Right renal cortex interstitium (tissue), 3 donors: ENCODE measurements around the gene ZFHX2. TPM values are rescaled to one million over a fixed set of nuclear protein-coding genes. Genes with fewer than 3 reads are reported as not detected.
"Not testable (repeated sequence)": the region's sequence is repeated elsewhere in the genome, so short reads cannot be mapped to it uniquely, and the experiment has no call there.

Experiments used
- DNase-seq, 3 donors: peaks; one replicate each; pipeline ENCODE4 v3.0.0-alpha.2; 2013; ENCODE audit warnings: low read depth in 3 of 3, low spot score in 2 of 3
- polyA plus RNA-seq, 3 donors: library from polyadenylated mRNA; unstranded; fragments of 120-200 nt; gene quantifications; one replicate each; pipeline ENCODE4 v1.2.1, GENCODE V29; 2013; ENCODE audit not compliant: insufficient read length in 3 of 3

The ZFHX2 gene
- 1 to 10 TPM; 6.7 to 7.3 (median 7.2) TPM for polyA plus RNA-seq

DNA sequence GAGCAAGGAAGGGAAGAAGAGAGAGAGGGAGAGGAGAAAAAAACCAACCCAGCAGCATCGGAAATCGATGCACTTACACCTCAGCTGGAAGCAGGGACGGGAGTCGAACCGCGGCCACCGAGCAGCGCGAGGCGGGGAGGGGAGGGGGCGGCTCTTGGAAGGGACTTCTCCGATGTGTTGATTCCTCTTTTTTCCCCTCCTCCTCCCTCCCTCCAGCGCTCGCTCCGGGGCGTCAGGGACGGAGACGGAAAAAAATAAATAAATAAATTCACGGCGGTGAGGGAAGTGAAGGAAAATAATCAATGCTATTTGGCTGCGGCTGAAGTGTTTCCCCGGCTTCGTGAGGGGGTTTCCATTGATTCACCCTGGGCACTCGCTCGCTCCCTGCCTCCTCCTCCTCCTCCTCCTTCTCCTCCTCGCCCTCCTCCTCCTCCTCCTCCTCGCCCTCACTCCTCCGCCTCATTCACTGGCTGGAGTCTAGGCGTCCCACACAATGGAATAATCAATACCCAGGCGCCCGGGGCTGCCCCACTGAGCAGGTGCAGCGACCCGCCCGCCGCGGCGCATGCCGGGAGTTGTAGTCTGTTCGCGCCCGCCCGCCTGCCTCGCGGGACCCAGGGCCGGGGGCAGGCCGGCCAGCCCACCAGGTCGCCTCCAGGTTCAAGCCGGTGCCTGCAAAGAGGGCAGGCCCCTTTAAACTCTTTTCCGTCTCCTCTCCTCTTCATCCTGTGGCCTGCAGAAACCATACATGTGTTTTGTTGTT lies at the start of gene ZFHX2:
ZFHX2 (minus strand) TSS at position 500 of the 763 bp plus-strand sequence. CDS start 16,440 bp downstream, outside the sequence.
- DNase-seq: no peak

DNA sequence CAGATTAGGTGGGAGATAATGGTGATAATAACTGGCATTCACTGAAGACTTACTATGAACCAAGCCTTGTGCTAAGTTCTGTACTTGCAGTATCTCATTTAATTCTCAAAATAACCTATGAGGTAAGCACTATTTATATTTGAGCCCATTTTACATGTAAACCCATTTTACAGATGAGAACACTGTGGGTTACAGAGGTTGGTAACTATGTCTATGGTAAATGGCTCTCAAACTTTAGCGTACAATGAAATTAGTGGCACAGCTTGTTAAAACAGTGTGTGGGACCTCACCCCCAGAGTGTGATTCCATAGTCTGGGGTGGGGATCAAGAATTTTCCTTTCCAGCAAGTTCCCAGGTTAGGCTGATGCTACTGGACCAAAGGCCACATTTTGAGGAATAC lies 49.2 kb upstream of the ZFHX2 start:
- no peak for DNase-seq

DNA sequence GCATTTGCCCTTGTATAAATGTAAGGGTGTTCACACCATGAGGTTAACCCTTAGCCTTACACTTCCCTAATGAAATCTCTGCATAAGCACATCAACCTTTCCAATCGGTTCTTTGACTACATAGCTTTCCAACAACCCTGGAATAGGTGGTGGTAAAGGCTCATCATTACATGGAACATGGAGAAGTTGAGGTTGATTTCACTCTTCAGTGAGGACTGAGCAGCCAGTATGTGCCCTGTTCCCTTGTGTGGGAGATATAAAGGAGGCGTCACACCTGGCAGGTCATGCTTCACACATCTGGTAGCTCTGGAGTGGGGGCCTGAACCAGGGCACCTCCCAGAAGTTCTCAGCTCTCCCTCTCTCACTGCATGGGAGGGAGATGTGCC lies 48.8 kb upstream of the ZFHX2 start:
- DNase-seq: no peak

DNA sequence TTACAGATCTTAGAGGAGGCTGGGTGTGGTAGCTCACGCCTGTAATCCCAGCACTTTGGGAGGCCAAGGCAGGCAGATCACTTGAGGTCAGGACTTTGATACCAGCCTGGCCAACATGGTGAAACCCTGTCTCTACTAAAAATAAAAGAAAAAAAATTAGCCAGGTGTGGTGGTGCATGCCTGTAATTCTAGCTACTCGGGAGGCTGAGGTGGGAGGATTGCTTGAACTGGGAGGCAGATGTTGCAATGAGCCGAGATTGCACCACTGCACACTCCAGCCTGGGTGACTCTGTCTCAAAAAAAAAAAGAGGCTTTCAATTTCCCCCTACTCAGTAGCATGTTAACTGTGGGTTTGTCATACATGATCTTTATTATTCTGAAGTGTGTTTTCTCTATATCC lies 42.6 kb upstream of the ZFHX2 start:
- DNase-seq: not testable (repeated sequence)

DNA sequence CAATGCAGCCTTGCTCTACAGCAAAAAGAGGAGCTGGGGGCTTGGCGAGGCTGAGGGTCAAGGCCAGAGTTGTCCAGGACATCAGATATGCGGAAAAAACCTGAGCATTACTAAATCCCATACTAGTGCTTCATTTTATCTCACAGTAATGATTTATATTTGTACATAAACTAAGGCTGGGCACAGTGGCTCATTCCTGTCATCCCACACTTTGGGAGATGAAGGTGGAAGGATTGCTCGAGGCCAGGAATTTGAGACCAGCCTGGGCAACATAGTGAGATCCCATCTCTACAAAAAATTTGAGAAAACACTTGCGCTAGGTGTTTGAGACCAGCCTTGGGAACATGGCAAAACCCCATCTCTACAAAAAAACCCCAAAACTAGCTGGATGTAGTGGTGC lies 38.6 kb upstream of the ZFHX2 start:
- no peak for DNase-seq

DNA sequence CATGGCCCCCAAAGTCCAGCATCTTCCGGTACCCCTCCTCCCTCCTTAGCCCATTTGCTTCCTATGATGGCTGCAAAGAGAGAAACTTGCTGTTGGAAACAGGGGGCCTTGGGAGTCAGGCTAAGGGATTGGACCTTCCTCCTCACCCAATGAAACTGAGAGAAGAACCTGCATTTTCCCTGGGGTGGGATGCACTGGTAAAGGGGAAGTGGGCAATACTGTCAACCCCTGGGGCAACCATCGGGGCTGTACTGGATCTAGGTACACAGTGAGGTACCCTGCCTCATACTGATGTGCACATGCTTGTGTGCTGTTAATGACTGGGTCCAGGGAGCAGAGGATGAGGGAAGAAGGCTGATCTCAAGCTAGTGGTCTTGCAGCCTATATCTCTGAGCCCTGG lies 38.0 kb upstream of the ZFHX2 start:
- no peak for DNase-seq

DNA sequence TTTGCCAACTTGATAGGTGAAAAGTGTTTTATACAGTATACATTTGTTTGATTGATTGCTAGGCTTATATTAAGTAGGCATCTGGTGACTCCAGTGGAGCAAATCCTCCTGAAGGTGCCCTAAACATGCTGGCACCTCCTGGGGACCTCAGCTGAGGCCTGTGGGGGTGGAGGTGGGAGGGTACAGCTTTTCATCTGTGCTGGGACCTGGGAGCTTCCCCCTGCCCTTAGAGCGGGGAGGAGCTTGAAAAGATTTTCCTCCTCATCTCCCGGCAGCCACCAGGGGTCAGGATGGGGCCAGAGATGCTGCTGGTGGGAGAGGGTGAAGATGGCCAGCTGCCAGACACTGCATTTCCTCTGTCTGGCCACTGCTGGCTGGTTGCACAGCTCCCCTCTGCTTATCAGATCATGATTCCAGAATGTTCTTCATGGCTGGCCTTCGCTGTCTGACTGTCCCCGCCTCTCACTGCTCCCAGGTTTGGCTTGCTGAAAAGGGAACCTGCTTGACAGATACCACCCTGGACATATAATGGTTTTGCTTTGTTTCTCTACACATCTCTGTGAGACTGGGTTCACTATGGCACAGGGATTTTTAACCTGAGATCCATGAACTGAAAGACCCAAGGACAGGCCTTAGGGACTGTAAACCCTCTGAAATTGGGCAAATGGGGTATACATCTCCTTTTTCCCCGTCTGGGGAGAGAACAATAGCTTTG lies 37.5 kb upstream of the ZFHX2 start:
- peak in 2 of 3 donors; percentile 74 to 78 for DNase-seq

DNA sequence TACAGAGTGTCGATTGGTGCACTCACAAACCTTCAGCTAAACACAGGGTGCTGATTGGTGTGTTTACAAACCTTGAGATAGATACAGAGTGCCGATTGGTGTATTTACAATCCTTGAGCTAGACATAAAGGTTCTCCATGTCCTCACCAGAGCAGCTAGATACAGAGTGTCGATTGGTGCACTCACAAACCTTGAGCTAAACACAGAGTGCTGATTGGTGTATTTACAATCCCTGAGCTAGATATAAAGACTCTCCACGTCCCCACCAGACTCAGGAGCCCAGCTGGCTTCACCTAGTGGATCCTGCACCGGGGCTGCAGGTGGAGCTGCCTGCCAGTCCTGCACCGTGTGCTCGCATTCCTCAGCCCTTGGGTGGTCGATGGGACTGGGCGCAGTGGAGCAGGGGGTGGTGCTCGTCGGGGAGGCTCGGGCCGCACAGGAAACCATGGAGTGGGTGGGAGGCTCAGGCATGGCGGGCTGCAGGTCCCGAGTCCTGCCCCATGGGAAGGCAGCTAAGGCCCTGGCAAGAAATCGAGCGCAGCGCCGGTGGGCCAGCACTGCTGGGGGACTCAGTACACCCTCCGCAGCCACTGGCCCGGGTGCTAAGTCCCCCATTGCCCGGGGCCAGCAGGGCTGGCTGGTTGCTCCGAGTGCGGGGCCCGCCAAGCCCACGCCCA lies 33.1 kb upstream of the ZFHX2 start:
- DNase-seq: not testable (repeated sequence)

DNA sequence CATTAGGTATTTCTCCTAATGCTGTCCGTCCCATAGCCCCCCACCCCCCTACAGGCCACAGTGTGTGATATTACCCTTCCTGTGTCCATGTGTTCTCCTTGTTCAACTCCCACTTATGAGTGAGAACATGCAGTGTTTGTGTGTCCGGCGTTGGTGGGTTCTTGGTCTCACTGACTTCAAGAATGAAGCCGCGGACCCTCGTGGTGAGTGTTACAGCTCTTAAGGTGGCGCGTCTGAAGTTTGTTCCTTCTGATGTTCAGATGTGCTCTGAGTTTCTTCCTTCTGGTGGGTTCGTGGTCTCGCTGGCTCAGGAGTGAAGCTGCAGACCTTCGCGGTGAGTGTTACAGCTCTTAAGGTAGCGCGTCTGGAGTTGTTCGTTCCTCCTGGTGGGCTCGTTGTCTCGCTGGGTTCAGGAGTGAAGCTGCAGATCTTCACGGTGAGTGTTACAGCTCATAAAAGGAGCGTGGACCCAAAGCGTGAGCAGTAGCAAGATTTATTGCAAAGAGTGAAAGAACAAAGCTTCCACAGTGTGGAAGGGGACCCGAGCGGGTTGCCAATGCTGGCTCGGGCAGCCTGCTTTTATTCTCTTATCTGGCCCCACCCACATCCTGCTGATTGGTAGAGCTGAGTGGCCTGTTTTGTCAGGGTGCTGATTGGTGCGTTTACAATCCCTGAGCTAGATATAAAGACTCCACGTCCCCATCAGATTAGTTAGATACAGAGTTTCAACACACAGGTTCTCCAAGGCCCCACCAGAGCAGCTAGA lies 32.4 kb upstream of the ZFHX2 start:
- DNase-seq: not testable (repeated sequence)

DNA sequence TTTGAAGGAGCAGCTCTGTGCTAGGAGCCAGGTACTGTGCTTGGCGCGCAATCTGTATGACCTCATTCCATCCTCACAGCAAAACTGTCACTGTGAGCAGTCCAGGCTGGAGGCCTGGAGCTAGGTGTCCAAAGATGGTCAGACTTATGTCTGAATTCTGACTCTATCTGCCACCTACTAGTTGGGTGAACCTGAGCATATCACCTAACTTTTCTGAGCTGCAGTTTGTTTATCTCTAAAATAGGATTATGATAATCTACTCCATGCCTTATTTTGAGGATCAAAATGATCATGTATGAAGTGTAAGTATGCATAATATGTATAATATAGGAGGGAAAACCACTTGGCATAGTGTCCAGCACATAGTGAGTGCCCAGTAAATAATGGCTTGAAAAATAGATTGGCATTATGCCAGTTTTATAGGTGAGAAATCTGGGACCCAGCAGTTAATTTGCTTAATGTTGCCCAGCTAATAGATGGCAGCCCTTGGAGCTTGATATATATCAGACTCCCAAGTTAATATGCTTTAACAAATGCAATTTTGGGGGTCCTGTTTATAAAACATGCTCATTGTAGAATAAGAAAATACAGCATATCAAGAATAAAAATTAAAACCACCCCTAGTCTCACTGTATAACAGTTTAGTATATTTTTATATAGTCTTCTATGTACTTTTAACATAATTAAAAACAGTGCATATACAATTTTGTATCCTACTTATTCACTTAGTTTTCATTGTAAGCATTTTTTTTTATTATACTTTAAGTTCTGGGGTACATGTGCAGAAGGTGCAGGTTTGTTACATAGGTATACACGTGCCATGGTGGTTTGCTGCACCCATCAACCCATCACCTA lies 31.6 kb upstream of the ZFHX2 start:
- no peak for DNase-seq

DNA sequence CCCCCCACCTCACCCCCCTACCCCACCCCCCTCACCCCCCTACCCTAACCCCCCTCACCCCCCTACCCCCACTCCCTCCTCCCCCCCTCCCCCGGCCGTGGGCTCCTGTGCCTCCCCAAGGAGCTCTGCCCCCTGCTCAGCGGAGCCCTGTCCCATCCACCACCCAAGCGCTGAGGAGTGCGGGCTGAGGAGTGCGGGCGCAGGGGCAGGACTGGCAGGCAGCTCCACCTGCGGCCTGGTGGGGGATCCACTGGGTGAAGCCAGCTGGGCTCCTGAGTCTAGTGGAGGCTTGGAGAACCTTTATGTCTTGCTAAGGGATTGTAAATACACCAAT lies 29.4 kb upstream of the ZFHX2 start:
- no peak for DNase-seq

DNA sequence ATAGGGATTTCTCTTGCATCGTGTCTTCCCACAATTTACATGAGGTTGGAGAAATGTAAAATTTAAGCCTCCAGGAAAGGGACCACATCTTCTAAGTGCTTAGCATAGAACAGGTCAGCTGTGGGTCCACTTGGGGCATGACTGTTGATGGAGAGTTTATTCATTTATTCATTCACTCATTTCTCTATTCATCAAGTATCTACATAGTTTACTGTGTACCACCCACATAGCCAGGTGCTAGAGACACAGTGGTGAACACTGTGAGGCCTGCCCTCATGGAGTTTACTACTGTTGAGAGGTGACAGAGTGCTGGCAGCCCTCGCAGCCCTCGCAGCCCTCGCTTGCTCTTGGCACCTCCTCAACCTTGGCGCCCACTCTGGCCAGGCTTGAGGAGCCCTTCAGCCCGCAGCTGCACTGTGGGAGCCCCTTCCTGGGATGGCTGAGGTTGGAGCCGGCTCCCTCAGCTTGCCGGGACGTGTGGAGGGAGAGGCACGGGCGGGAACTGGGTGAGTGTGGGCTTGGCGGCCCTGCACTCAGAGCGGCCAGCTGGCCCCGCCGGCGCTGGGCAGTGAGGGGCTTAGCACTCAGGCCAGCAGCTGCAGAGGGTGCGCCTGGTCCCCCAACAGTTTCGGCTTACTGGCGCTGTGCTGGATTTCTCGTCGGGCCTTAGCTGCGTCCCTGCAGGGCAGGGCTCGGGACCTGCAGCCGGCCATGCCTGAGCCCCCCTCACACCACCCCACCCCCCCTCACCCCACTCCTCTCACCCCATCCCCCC lies 28.8 kb upstream of the ZFHX2 start:
- no peak for DNase-seq

DNA sequence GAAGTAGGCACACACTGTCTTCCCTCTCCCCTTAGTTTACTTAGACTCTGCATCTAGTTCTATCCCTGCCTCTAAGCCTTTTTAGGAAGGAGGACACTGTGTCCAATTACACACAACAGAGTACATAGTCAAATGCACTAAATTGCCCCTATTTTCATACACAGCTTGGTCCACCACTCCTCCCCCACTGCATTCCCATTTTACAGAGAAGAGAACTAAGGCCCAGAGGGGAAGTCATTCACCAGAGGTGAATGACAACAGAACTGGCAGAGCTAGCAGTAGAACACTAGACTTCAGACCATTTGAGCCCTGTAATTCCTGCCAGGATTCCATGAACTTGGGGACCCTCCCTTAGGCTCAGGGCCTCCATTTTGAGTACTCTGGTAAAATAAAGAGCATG lies 28.2 kb upstream of the ZFHX2 start:
- no peak for DNase-seq

DNA sequence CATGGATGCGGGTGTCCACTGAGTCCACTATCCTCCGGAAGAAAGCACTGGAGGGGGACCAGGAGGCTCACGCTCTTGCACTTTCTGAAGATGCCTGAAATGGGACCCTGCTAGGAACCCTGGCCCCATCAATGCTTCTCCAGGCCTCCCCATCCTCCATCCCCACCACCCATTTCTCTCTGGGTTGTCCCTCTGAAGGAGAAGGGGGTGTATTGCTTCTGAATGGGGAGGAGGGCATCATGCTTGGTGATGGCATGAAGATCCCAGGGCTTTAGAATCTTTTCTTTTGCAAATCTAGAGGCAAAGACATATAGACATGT lies 27.7 kb upstream of the ZFHX2 start:
- DNase-seq: no peak

DNA sequence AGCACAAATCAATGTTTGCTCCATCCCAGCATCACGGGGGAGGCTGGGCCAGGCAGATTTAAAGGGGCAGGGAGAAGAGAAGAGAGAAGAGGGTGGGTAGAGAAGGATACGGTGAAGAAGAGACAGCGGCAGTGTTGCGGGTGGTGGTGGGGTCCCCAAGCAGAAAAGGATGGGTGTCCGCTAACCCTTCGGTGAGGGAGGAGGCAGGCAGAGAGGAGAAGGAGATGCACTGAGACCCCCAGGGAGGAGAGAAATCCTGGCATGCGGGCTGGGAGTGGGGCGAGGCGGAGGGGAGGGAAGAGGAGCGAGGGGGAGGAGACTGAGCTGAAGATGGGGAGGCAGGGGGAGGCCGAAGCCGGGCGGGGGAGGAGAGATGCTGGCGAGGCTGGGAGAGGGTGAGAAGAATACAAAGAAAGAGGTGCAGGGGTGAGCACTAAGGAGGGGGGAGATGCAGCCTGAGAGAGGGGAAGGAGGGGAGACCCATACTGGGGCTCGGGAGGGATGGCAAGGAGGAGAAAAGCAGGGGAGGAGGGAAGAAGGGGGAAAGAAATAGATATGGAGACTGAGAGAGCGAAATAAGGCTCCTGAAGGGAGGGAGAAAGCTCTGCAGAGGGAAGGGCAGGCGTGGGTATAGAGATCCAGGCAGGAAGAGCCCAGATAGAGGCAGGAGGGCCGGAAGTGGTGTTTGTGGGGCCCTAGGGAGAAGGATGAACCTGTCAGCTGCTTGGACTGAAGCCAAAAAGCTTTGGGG lies 27.2 kb upstream of the ZFHX2 start, which contains the start of gene JPH4:
JPH4 (minus strand) TSS at position 231 of the 751 bp plus-strand sequence. CDS start 1,337 bp downstream, outside the sequence.
- DNase-seq: no peak

DNA sequence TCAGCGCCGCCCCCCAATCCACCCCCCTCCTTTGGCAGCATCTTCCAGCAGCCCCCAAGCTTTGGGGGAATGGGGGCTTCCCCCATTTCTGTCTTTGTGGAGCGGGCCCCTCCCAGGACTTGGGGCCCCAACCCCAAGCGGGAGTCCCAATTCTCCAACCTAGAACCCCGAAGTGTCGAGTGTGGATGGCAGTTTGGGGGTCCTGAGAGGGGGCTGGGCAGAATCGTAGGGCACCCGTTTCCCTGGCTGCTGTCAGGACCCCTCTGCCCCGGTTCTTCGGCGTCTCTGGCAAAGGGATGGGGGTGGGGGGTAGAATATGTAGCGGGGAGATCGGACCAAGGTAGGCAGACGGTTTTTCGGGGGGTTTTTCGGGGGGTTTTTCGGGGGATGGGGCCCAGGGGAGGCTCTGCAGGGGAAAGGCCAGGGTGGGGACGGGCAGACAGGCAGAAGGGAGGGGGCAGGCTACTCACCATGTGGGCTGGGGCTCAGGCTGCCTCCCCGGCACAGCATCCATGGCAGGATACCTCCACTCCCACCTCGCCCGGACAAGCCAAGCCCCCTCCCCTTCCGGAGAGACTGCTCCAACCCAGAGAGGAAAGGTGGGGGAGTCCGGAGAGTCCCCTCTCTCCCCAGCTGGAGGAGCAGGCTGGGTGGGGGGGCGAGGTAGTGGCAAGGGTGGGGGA lies 26.3 kb upstream of the ZFHX2 start:
- DNase-seq: no peak

DNA sequence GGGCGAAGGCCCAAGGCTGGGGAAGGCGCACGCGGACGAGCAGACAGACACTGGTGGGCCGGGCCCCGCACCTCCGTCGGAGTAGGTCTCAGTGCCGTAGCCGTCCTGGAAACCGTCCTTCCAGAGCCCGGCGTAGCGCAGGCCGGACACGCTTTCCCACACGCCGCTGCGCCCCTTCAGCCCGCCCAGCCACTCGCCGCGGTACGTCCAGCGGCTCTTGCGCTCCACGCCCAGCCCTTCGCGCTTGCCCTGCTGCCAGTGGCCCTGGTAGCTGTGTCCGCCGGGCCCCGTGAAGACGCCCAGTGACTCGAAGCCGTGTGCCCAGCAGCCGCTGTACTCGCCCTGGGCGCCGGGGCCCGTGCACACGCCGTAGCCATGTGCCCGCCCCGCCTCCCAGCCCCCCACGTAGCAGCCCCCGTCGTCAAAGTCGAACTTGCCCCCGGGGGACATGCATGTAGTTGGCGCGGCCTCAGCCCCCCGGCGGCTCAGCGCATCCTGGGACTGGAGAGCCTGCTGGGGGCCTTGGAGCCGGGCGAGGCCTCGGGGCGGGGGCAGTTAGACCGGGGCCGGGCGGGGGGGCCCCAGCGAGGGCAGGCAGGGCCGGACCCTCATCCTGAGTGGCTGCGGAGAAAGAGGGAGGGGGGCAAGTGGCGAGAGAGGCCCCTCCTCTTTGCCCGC lies 25.6 kb upstream of the ZFHX2 start:
- no peak for DNase-seq
